ENCODE measurements around the gene SHFL.

DNA sequence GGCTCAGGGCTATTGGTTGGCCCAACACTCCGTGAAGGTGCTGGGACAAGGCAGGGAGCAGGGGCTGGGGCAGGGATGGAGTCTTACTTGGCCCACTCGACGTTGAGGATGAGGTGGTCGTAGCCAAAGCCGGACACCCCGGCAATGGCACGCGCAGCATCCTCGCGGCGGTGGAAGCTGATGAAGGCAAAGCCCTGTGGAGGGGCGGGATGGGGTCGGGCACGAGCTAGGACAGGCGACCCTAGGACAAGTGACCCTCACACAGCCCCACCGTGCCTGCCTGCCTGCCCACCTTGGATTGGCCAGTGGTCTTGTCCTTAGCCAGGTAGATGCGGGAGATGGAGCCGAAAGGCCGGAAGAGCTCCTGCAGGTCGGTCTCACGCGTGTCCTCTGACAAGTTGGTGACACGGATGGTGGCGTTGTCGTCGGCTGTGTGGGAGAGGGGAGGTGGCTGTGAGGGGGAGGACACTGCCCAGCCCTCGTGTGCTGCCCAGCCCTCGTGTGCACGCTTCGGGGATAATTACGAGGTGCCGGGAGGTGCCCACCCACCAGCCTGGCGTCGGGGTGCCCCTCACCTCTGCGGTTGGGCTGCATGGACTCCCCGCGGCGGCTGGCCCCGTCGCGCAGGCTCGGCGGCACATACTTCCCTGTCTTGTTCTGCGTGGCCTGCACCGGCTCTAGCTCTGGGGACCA is 29.4 kb downstream of the SHFL start:
- no peak for TF ChIP-seq POLR2AphosphoS5 (IDR thresholded peaks at IDR 0.05; ENCODE audit: low read depth, low read length)
- TF ChIP-seq, protein P1, sequence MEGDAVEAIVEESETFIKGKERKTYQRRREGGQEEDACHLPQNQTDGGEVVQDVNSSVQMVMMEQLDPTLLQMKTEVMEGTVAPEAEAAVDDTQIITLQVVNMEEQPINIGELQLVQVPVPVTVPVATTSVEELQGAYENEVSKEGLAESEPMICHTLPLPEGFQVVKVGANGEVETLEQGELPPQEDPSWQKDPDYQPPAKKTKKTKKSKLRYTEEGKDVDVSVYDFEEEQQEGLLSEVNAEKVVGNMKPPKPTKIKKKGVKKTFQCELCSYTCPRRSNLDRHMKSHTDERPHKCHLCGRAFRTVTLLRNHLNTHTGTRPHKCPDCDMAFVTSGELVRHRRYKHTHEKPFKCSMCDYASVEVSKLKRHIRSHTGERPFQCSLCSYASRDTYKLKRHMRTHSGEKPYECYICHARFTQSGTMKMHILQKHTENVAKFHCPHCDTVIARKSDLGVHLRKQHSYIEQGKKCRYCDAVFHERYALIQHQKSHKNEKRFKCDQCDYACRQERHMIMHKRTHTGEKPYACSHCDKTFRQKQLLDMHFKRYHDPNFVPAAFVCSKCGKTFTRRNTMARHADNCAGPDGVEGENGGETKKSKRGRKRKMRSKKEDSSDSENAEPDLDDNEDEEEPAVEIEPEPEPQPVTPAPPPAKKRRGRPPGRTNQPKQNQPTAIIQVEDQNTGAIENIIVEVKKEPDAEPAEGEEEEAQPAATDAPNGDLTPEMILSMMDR (IDR thresholded peaks at IDR 0.05), result no peak
- TF ChIP-seq, protein P2, sequence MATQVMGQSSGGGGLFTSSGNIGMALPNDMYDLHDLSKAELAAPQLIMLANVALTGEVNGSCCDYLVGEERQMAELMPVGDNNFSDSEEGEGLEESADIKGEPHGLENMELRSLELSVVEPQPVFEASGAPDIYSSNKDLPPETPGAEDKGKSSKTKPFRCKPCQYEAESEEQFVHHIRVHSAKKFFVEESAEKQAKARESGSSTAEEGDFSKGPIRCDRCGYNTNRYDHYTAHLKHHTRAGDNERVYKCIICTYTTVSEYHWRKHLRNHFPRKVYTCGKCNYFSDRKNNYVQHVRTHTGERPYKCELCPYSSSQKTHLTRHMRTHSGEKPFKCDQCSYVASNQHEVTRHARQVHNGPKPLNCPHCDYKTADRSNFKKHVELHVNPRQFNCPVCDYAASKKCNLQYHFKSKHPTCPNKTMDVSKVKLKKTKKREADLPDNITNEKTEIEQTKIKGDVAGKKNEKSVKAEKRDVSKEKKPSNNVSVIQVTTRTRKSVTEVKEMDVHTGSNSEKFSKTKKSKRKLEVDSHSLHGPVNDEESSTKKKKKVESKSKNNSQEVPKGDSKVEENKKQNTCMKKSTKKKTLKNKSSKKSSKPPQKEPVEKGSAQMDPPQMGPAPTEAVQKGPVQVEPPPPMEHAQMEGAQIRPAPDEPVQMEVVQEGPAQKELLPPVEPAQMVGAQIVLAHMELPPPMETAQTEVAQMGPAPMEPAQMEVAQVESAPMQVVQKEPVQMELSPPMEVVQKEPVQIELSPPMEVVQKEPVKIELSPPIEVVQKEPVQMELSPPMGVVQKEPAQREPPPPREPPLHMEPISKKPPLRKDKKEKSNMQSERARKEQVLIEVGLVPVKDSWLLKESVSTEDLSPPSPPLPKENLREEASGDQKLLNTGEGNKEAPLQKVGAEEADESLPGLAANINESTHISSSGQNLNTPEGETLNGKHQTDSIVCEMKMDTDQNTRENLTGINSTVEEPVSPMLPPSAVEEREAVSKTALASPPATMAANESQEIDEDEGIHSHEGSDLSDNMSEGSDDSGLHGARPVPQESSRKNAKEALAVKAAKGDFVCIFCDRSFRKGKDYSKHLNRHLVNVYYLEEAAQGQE (IDR thresholded peaks at IDR 0.05; ENCODE audit: insufficient read depth in 1 of 2, low read depth in 2 of 2, low read length in 1 of 2), result no peak
- no peak for TF ChIP-seq SIN3A (IDR thresholded peaks at IDR 0.05; ENCODE audit: borderline replicate concordance, insufficient read depth, low read depth, low read length)
- TF ChIP-seq TCF7L2 (IDR thresholded peaks at IDR 0.05; ENCODE audit: low read depth, low read length), result no peak
